ENCODE results near the gene LEMD3.
"Not testable (repeated sequence)": the region's sequence is repeated elsewhere in the genome, so short reads cannot be mapped to it uniquely, and the experiment has no call there.

LEMD3 gene

DNA sequence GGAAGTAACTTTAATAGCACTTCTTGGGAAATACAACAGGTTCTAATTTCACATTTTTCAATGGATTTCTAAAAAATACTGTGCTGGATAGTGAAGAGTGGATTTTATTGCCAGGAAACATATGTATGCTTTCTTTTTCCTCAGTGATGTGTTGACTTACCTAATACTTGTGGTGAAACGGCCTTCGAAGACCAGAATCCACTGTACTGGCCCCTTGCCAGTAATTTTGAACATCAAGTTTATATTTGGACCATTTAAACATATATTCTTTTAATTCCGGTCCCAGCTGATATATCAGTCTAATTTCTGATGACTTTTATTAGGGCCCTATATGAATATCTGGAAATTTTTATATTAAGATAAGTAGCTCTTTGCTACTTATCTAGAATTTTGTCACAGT, 110.9 kb downstream of the LEMD3 start:
- no peak for DNase-seq

DNA sequence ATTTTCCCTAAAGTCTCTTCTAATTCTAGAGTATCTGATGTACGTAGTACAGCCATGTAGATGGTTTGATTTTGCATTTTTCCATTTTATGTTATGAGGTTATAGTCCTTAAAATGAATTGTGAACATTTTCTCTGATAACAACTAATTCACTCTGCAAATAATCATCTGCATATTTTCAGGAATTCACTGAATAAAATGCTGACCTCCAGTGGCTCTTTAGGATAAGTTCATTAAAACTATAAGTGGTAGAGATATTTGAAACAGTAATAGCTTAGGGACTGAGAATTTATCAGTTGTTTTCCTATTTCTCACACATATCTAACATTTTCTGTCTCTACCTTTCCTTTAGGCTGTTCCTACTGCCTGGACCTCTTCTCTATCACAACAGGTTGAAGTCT, 113.5 kb downstream of the LEMD3 start:
- DNase-seq = no peak

DNA sequence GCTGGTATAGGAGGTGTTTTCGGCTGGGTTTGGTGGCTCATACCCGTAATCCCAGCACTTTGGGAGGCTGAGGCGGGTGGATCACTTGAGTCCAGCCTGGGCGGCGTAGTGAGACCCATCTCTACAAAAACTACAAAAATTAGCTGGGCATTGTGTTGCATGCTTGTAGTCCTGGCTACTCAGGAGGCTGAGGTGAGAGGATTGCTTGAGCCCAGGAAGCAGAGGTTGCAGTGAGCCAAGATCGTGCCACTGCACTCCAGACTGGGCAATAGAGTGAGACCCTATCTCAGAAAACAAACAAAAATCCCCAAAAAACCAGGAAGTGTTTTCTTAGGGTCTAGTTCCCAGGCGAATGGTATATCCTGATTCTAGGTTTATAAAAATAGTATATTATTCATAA, 116.1 kb downstream of the LEMD3 start:
- not testable (repeated sequence) for DNase-seq

DNA sequence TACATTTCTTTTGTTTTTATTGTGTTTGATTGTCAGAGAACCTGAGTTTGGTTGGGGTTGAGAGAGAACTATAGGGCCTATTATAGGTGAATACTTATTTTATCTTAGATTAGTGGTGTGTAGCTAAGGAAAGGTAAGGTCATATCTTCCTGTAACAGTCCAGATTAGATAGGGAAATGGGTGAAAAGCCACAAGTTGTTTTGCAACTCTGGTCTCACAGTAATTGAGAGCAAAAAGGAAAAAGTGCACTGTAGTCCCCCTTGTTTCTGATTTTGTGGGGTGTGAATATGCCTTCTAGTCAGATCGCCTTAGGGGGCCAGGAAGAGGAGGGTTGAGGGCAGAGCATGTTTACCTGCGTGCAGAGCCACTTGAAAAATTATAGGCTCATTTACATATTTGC, 118.0 kb downstream of the LEMD3 start:
- no peak for DNase-seq

DNA sequence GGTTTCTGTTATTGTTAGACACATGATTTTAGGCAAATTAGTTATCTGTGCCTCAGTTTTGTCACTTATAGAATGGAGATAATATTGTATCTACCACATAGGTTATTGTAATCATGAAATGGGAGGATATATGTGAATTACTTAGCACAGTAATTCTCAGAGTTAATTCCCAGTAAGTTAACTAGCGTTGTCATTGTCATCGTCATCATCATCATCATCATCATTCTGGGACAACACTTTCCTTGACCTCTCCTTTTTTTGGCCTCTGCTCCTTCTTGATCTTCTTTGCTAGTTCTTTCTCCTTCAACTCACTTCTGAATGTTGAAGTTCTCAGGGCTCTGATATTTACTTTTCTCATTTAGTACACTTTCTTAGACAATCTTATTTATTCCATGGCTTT, 122.9 kb downstream of the LEMD3 start:
- no peak for DNase-seq

DNA sequence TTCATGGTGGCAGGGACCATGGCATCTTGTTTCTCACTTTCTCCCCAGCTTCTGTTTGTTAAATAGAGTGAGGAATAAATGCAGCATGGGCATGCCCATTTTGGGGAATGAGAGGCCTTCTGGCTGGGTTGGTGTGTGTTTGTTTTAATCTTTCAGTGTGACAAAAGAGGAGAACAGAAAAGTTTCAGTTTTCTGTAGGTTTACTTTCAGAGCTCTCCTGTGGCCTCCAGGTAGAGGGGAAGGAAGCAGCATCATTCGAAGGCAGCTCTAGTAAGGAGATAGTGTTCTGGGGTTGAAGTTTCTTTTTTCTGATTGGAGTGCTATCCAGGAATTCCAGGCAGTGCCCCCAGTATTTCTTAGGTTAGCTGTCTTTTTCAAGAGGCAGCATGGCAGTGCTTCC, 124.4 kb downstream of the LEMD3 start:
- DNase-seq = no peak

DNA sequence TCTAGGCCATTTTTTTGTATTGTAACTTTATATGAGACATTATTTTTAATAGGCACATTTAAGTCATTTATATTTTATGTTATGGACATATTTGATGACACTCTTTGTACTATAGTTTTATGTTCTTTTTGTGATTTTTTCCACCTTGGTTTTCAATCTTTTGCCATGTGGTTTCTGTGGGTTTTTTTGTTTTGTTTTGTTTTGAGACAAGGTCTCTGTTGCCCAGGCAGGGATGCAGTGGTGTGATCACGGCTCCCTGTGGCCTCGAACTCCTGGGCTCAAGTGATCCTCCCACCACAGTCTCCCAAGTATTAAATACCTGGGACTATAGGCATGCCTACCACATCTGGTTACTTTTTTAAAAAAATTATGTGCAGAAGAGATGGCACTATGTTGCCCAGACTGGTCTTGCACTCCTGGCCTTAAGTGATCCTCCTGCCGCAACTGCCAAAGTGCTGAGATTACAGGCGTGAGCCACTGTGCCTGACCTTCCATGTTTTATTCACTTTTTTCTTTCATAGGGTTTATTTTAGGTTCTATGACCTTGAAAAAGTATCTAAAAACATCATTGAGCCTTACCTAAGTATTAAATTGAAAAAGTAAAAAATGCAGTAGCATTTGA, 125.4 kb downstream of the LEMD3 start:
- DNase-seq = no peak

DNA sequence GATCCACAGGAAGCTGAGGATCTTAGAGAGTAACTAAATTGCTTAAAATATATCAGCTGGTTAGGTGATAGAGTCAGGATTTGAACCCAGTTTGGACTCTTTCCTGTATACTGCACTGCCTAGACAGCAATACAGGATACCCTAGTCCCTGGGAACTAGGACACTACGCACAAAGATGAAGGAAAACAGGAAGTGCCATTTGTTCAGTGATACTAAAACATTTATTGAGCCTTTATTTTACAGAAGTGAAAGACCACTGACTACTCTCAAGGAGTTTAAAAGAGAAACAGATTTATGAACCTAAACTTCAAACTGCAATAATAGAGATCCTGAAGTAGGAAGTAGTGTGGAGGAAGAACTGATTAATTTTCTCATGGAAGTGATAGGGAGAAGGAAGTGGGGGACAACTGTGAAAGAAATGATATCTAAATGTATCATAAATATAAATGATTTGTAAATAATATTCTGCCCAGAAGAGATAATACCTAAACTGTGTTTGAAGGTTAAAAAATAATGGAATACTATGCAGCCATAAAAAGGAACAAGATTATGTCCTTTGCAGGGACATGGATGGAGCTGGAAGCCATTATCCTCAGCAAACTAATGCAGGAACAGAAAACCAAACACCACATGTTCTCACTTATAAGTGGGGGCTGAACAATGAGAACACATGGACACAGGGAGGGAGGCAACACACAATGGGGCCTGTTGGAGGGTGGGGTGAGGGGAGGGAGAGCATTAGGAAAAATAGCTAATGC, 127.3 kb downstream of the LEMD3 start:
- no peak for DNase-seq
